Hematopoietic multipotent progenitor cell treated with erythropoietin and hydrocortisone succinate and interleukin-3 and kit ligand, for 8 days (in vitro differentiated cells): ENCODE results near the gene MOCS3.
A peak's percentile ranks its signal among the peaks of the same experiment; 100 is the strongest.

Experiments
- DNase-seq: peaks from one replicate; pipeline ENCODE4 v3.0.0-alpha.2; 2015

The MOCS3 gene

DNA sequence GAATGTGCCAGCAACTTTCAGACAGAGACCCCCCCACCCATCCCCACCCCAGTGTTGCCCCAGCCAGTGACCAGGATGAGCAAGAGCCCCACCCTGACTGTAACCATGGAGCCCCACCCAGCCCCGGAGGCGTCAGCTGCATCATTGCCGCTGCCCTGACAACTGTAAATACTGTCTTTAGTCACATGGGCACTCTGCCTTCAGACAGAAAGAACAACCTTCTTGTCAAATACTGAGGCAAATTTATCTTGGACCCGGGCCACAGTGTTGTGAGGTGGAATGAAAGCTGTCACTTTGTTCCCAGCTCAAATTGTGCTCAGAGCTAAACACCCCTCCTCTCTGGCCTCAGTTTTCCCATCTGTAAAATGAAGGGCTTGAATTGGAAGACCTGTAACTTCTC lies 23.7 kb downstream of the MOCS3 start:
- DNase-seq, result peak; percentile 27

DNA sequence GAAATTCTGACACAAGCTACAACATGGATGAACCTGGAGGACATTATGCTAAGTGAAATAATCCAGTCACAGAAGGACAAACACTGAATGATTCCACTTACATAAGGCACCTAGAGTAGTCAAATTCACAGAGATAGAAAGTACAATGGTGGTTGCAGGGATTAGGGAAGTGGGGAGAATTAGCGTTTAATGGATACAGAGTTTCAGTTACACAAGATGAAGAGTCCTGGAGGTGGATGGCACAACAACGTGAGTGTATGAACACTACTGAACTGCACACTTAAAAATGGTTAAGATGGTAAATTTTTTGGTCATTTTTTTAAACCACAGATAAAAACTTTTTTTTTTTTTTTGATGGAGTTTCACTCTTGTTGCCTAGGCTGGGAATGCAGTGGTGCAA lies 24.7 kb downstream of the MOCS3 start:
- DNase-seq, result no peak

DNA sequence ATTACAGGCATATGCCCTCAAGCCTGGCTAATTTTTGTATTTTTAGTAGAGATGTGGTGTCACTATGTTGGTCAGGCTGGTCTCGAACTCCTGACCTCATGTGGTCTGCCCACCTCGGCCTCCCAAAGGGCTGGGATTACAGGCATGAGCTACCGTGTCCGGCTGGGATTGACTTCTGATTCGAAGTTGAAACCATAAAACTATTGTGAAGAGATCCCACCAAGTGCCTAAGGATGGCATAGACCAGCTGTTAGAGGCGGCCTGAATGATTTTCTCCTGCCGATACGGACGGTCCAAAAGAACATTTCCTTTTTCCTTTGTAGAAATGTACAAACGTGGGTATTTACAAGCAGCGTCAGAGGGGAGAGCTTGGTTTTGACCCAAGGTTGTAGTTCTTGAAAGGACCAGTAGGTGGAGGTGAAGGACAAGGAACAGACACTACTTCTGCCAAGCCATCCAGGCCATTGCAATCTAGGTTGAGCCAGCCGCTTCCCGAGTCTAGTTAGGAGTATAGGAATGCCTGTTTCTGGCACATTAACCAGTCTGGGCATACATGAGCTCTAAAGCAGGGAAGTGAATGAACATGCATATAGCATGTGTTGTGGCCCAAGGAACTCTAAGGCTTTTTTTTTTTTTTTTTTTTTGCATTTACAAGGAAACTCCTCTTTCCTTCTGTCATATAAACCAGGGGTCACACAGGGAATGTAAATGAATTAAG lies 29.0 kb downstream of the MOCS3 start:
- DNase-seq, result peak; percentile 78

DNA sequence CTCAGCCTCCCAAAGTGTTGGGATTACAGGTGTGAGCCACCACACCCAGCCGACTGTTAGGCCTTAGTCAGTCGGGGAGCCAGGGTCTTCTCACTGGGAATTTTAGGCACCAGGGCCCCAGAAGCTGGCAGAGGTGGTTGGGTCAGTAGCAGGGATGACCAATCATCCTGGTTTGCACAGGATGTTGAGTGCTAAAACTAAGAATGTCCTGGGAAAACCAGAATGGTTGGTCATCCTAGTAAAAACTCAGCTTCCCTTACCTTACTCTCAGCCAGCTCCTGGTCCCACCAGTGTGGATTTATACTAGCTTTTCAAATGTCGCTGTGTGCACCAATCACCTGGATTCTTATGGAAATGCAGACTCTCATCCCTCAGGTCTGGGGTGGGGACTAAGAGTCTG lies 32.5 kb downstream of the MOCS3 start:
- no peak for DNase-seq

DNA sequence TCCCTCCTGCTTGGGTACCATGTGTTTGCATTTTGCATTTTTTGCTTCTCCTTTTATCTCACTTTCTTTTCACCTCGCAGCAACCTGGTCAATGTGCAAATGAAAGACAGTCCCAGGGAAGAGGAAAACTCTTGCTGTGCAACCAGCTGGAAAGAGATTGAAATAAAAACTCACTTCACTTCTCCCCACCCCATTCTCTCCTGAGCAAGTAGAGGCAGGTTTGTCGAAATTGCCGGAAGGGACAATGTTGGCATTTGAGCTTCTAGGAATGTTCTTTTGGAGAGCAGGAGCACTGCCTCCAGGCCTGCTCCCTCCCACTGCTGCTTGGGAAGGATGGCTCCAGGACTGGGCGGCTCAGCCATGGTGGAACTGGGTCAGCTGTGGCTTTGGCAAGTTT lies 33.7 kb downstream of the MOCS3 start:
- no peak for DNase-seq

DNA sequence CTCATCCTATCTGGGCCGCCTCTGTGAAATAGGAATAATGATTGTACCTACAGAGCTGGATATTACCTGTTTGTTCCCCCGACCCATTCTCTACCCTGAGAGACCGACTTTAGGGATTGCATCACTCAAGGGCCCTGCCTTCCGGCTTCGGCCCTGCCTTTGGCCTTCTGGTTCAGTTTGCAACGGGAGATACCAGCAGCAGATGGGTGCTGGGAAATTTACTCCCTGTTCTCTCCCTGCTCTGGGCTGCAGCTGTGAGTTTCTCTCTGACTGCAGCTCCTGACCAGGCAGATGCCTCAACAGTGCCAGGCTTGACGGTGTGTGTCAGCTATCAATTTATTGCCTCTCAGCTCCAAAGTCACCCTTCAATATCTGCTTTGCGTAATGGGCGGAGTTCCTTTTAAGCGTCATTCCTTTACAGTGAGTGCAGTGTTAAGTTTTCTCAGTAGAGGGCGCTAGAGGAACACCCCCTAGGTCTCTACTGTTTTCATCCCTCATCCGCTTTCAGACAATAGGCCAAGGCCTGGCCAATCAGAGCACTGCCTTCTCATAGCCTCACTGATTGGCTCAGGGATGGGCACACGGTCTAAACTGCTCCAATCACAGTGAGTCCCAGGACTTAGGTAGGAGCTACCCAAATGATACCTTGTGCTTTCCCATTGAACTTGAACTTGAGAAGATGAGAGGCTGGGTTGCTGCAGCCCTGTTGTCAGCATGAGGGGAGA lies 34.3 kb downstream of the MOCS3 start:
- peak; percentile 77 for DNase-seq

DNA sequence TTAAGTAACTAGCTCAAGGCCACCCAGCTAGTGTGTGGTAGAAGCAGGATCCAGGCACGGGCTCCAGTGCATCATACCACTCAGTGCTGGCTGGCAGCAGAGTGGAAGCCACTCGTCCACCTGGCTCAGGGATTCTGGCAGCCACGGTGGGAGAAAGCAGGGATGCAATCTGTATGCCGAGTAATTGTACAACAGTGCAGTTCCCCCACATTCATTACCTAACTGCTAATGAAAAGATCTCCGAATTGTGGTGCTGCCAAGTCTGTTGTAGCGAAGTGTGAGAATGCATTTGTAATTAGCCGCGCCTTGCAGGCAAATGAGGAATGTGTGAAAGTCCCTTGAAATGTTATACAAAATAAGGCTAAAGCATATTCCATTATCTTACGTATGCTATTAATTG lies 35.3 kb downstream of the MOCS3 start:
- no peak for DNase-seq

DNA sequence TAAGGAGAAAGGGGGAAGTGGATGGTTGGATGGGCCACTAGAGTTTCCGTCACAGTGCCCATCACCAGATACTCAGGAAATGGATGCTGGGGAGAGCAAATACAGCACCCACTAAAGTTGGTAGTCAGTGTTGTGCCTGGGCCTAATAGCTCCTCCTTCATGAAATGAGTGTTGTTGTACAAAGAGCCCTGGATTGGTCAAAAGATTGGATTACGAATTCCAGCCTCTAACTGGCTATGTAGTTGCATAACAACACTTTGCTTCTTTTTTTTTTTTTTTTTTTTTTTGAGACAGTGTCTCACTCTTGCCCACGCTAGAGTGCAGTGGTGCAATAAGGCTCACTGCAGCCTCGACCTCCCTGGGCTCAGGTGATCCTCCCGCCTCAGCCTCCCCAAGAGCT lies 36.9 kb downstream of the MOCS3 start:
- no peak for DNase-seq

DNA sequence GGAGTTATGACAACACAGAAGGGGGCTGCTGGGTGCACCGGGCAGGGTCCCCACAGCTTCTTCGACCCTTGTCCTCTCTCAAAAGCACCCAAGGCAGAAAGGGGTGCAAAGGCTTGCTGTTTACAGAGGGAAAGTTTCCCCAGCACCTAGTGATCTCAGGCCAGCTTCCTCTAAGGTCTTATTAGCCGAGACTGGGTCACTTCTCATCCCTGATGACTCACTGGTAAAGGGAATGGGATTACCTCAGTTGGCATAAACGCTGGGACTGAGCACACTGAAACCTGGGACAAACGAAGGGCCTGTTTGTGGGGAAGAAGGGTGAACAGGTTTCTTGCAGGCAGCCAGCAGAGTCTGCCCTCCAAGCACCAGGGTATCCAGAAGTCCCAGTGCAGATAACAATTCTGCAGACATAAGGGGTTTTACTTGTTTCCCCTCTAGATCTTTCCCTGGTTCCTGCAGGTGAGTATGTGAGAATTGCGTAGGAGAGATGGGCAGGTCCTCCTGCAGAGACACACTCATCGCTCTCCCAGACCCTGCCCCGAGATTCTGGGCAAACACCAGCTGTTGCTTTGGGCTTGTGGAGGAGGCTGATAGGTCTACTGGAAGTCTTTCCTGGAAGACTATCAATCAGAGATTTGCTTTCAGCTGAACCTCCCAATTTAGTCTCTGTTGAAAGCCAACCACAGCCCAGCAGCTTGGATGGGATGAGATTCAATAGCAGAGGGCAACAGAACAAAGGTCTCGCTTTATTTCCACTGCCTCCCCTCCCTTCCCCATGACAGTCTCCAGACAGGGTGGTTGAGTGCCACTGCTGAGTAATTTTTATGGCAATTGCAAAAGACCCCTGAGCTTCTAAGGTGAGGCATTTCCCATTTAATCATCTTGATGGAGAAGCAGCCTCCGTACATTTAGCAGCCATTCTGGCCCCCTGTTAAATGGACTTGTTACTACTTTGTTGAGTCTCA lies 38.6 kb downstream of the MOCS3 start:
- DNase-seq, result no peak

DNA sequence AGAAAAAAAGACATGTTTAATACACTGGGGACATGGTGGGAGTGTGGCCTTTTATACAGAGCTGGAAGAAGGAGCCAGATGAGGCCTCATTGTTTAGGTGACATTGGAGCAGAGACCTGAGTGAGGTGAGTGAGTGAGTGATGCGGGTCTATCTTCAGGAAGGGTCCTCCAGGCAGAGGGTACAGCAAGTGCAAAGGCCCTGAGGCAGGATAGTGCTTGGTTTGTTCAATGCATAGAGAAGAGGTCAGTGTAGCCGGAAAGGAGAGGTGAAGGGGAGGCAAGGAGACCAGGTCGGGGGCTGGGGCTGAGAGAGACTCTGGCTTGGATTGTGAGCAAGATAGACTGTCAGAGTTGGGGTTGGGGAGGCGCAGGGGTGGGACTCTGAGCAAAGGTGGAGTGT lies 40.7 kb downstream of the MOCS3 start:
- DNase-seq, result no peak

DNA sequence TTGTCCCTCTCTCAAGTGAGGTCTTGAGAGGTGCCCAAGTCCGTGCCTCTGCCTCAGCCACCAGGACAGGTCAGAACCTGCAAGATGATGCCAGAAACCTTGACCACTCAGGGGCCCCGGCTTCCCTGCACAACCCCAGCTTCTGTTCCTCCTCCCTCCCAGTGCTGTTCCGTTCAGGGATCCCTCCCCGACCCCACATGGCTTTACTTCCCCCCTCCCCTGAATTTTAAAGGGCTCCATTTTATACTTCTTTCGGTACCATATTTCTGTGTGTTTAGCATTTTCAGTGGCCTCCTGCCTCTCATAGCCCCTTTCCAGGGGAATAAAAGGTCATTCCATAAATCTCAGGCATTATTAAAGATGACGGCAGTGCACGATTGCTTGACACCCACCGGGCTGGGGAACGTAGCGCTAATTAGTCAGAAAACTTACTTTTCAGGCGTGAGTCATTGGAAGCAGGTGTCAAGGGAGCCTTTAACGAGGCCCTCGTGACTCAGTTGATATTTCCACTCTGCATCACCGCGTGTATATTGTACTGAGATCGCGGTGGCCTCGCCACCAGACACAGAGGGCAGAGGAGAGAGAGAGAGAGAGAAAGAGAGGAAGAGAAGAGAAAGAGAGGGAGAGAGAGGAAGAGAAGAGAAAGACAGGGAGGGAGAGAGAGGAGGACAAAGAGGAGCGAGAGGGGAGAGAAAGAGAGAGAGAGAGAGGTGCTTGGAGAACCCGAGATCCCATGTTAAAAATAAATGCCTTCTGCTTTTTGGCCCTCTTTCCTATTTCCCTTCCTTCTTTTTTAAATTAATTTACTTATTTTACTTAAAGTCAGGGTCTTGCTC lies 43.0 kb downstream of the MOCS3 start:
- no peak for DNase-seq

DNA sequence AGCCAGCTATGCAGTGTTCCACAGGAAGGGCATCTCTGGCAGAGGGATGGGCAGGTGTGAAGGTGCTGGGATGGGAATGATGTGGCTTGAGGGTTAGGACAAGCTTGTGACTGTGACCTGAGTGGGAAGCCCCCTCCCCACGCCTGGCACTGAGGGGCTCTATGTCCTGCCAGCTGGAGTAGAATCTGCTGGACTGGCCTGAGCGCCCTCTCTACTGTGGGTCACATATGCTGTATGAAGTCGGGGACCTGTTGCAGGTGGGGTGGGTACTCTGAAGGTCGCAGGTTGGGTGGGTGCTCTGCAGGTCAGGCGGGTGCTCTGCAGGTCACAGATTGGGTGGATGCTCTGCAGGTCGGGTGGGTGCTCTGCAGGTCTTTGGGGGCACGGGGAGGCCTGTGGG lies 44.0 kb downstream of the MOCS3 start:
- no peak for DNase-seq

DNA sequence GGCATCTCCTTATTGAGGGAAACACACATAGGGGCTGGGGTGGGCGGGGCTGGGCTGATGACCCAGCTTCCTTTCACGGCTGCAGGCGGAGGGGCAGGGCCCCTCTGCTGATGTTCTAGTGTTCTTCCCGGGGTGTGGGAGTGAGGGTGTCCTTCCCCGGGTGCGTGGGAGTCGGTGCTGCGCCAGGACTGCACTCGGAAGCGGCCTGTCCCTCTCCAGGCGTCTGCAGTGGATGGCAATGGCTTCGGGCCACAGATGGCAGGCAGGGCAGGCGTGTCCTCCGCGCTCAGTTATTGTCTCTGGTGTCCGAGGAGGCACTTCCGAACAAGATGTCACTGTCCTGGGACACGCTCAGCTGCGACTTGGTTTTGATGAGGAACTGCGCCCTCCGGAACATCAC lies 45.1 kb downstream of the MOCS3 start:
- DNase-seq, result no peak

DNA sequence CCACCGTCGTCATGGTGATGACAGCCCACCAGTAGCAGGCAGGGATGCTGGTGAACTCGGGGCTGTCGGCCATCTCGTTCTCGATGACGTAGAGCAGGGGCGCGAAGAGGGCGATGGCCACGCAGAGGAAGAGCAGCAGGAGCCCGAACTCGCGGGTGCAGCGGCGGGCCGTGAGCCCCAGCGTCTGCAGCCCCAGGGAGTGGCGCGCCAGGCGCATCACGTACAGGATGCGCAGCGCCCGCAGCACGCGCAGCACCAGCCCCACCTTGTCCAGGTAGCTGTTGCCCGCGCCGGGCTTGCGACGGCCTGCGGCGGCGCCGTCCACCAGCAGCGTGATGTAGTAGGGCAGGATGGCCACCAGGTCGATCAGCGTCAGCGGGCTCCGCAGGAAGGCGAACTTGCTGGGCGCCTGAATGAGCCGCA lies 45.7 kb downstream of the MOCS3 start:
- DNase-seq, result no peak

DNA sequence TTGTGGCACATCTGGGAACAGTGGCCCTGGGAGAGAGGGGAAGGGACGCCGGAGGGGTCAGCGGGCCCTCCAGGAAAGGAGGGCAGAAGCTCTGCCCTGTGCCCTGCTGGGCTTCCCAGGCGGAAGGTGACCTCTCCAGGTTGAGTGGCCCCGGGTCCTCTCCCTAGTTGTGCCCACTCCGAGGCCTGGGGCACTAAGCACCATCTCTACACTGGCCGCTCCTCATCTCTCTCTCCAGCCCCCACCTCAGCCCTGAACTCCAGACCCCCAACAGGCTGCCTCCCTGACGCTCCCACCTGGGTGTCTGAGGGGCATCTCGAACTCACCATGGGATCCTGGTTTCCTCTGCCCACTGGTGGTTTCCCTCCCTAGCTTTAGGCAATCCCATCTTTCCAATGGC lies 46.2 kb downstream of the MOCS3 start:
- DNase-seq, result no peak

DNA sequence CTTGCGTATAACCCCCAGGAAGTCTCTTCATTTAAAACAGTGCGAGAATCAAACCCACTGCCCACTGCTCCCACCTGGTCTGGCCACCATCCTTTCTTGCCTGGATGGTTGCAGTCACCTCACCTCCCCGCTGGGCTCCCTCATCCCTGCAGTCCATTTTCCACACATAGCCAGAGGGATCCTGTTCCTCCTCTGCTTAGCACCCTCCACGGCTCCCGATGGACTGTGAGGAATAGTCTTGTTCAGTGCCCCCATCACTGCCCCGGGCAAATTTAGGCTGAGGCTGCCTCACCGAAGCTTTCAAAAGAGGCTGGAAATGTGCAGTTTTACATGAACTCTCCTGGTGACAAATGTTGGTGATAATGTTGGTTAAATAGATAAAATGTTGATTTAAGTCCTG lies 46.6 kb downstream of the MOCS3 start:
- no peak for DNase-seq

DNA sequence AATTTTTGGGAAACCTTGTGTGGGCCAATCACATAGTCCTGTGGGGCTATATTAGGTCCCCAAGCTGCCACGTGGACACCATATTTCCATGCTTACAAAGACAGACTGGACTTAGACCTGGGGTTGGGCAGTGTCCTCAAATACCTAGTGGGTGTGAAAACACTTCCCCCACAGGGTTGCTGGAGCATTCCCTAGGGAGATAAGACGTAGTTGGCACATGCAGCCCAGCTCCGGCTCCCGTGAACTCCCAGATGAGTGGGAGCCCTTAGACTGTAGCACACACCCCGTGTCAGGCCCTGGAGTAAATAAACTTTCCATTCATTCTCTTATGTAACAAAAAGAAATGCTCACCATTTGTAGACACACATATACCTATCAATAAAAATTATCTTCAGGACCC lies 50.1 kb downstream of the MOCS3 start:
- DNase-seq, result no peak

DNA sequence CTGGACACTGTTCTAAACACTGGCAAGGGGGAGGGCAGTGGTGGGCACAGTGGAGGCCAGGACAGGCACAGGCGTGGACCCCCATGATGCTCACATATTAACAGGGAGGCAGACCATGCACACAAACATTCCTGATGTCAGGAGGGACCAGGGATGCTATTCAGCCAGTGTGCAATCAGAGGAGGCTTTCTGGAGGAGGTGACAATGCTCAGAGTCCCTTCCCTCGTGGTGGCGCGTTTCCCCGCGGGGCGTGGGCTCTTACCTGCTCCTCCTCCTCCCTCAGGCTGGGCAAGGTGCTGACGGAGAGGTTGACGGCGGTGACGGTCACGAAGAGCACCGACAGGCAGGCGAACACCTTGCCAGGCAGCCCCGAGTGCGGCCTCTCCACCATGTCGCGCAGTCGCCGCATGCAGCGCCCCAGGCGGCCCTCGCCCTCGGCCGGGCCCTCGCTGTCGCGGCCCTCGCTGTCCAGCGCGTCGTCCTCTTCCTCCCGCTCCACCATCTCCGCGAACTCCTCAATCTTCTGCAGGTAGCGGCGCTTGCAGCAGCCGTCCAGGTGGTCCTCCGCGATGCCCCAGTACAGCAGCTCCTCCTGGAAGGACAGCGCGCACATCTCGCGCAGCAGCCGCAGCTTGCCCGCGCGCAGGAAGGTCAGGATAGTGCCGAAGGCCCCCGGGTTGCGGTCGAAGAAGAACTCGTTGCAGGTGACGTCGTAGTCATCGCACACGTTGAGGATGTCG lies 50.9 kb downstream of the MOCS3 start:
- no peak for DNase-seq

DNA sequence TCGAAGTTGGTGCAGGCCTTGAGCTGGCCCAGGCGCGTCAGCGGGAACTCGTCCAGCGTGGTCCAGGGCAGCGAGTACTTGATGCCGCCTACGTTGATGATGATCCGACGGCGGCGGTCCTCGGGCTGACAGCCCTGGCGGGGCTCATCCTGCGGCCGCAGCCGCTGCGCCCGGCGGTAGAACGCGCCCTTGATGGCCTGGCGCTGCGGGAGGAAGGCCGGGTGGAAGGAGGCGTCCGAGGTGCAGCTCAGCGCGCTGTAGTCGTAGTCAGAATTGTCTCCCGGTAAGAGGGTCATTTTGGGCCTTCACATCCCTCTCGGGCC lies 51.4 kb downstream of the MOCS3 start:
- no peak for DNase-seq

DNA sequence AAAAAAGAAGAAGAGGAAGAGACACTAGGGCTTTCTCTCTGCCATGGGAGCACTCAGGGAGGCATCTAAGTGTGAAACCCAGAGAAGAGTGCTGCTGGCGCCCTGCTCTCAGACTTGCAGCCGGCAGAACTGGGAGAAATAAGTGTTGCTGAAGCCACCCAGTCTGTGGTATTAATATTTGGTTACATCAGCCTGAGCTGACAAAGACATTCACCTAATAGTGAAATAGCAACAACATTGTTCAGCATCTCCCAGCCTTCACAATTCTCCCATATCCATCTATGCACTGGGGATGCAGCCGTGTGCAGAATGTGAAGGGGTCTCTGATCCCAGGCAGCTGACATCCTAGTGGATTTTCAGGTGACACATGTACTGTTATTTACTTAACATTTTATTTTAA lies 52.3 kb downstream of the MOCS3 start:
- DNase-seq, result no peak

DNA sequence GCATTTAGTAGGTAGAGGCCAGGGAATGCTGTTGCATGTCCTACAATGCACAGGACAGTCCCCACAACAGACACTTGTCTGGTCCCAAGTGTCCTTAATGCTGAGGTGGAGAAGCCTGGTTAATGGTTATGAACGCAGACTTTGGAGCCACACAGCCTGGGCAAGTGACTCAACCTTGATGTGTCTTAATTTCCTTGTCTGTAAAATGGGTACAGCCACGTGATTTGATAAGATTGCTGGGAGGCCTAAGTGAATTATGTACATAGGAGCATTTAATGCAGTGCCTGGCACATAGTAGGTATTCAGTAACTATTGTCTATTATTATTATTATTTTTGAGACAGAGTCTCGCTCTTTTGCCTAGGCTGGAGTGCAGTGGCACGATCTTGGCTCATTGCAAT lies 52.9 kb downstream of the MOCS3 start:
- DNase-seq, result no peak

DNA sequence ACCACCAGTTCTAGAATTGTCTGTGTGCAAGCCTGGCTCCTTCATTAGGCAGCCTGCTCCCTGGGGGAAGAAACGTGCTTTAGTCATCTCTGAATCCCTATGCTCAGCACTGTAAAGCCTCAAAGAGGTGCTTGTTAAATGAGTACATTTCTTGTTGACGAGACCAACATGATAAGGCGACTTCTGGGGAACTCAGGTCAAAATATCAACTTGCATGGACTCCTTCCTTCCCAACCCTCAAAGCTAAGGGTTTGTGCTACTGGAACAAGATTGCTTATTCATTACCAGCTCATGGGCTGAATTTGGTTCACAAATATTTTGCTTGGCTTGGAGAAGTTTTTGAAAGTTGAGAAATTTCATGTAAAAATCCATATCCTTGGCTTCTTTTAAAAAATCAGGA lies 53.7 kb downstream of the MOCS3 start:
- no peak for DNase-seq
